ENCODE measurements around the gene REEP3. TPM values are rescaled to one million over a fixed set of nuclear protein-coding genes. Genes with fewer than 3 reads are reported as not detected.

REEP3 gene
- total RNA-seq, 1 donor from 2014 or later, result 9.7 TPM

DNA sequence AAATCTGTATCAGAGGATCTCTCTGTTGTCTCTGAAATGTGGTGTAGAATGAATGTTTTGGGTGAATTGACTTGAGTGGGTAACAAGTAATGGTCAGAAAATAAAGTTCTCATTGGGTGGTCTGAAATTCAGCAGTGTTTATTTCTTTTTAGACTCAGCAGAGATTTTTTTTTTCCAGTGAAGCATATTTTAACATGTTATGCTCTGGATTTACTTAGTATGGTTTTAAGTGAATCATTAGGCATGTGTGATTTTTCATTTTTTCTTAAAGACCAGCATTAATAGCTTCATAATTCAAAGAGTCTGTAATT, 63.5 kb downstream of the REEP3 start:
- TF ChIP-seq, protein P1, sequence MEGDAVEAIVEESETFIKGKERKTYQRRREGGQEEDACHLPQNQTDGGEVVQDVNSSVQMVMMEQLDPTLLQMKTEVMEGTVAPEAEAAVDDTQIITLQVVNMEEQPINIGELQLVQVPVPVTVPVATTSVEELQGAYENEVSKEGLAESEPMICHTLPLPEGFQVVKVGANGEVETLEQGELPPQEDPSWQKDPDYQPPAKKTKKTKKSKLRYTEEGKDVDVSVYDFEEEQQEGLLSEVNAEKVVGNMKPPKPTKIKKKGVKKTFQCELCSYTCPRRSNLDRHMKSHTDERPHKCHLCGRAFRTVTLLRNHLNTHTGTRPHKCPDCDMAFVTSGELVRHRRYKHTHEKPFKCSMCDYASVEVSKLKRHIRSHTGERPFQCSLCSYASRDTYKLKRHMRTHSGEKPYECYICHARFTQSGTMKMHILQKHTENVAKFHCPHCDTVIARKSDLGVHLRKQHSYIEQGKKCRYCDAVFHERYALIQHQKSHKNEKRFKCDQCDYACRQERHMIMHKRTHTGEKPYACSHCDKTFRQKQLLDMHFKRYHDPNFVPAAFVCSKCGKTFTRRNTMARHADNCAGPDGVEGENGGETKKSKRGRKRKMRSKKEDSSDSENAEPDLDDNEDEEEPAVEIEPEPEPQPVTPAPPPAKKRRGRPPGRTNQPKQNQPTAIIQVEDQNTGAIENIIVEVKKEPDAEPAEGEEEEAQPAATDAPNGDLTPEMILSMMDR (IDR thresholded peaks at IDR 0.05), result no peak
- Mint-ChIP-seq H3K4me1 (no peaks in the 10 kb centered on the region), H3K4me3 (no peak overlapping the region), H3K27ac (no peak overlapping the region), H3K9me3 (no peaks in the 10 kb centered on the region), H3K27me3 (no peaks in the 10 kb centered on the region), H3K36me3 (ENCODE audit: low read depth) (peaks cover 4% of the 10 kb centered on the region)
- intact Hi-C loops (cut with micrococcal nuclease), result loop anchor here (2.0 kb wide), 1 partner anchor 14 kb away; no protein-coding TSS in a partner anchor
- ChIA-PET CTCF (no interaction called here), POLR2A (interaction anchor here (0.7 kb wide), 1 partner anchor 9 kb away, joined by 8 read pairs; no protein-coding TSS in a partner anchor)
- ATAC-seq (ENCODE audit: low read depth) (no peak), DNase-seq (no peak)

- Mint-ChIP-seq H3K4me3 (no peak overlapping the region), H3K27me3 (no peaks in the 10 kb centered on the region), H3K9me3 (no peaks in the 10 kb centered on the region), H3K27ac (no peak overlapping the region), H3K4me1 (no peaks in the 10 kb centered on the region), H3K36me3 (ENCODE audit: low read depth) (peaks cover 4% of the 10 kb centered on the region)
- intact Hi-C loops (cut with micrococcal nuclease), result loop anchor here (2.0 kb wide), 1 partner anchor 14 kb away; no protein-coding TSS in a partner anchor
- DNase-seq, result no peak
- no peak for ATAC-seq (ENCODE audit: low read depth)
- TF ChIP-seq, protein P1 (IDR thresholded peaks at IDR 0.05), result no peak
- ChIA-PET CTCF (no interaction called here), POLR2A (no interaction called here)
Observed at GRCh38 chr10:63585041-63585440, 63.8 kb downstream of the REEP3 start.

DNA sequence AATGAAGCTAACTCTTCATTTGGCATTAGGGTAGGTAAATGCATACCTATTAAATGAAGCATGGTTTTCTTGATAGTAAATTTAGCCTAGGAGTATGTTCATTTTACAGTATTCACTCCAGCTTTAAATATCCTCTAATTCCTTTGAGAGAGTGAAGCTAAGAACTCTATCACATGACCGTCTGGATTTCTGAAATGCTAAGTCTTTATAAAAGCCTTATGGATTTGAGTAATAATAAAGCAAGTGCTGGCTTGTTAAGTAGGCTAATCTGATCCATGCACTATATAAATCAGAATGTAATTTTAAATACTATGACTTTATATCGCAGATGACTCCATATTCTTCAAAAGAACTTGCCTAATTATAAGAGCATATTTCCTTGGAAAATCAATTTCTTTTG, 64.8 kb downstream of the REEP3 start:
- no peak for ATAC-seq (ENCODE audit: low read depth)
- H3K27ac Mint-ChIP-seq, result no peak overlapping the region
- no peak overlapping the region for H3K4me3 Mint-ChIP-seq
- no peaks in the 10 kb centered on the region for H3K27me3 Mint-ChIP-seq
- peaks cover 4% of the 10 kb centered on the region for H3K36me3 Mint-ChIP-seq (ENCODE audit: low read depth)
- intact Hi-C loops (cut with micrococcal nuclease), result no loop called here
- no peak for DNase-seq
- POLR2A ChIA-PET, result no interaction called here
- no peaks in the 10 kb centered on the region for H3K4me1 Mint-ChIP-seq
- CTCF ChIA-PET, result no interaction called here
- TF ChIP-seq, protein P1 (IDR thresholded peaks at IDR 0.05), result no peak
- no peaks in the 10 kb centered on the region for H3K9me3 Mint-ChIP-seq

GRCh38 chr10:63587191-63587590, 66.0 kb downstream of the REEP3 start:
- H3K9me3 Mint-ChIP-seq, result no peaks in the 10 kb centered on the region
- ATAC-seq (ENCODE audit: low read depth), result no peak
- intact Hi-C loops (cut with micrococcal nuclease), result no loop called here
- H3K27ac Mint-ChIP-seq, result no peak overlapping the region
- POLR2A ChIA-PET, result no interaction called here
- H3K4me3 Mint-ChIP-seq, result no peak overlapping the region
- no peaks in the 10 kb centered on the region for H3K27me3 Mint-ChIP-seq
- no peaks in the 10 kb centered on the region for H3K4me1 Mint-ChIP-seq
- DNase-seq, result no peak
- TF ChIP-seq, protein P1 (IDR thresholded peaks at IDR 0.05), result no peak
- peaks cover 4% of the 10 kb centered on the region for H3K36me3 Mint-ChIP-seq (ENCODE audit: low read depth)
- CTCF ChIA-PET, result no interaction called here

DNA sequence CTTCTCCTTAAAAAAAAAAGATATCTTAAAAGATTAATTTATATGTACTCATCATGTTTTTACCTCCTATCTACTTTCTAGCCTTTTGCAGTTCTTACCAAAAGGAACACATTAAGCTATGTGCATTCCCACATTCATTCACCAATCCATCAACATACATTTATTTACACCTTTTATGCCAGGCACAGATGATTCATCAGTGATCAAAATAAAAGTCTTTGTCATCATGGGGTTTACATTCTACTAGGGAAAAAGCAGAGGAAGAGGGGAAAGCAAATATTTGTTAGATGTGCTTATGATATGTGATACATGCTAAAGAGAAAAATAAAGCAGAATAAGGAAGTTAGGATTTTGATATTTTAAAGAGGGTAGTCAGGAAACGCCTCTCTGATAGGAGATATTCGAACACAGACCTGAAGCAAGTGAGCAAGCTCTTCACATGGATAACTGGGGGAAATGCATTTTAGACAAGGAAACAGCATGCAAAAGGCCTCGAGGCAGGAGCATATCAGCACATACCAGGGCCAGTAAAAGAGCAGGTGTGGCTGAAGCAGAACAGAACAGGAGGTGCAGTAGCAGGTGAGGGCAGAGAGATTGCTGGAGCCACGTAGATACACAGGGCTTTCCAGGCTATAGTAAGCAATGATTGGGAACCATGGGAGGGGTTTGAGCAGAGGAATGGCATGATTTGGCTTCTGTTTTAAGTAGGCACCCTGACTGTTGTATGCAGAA, 67.4 kb downstream of the REEP3 start:
- Mint-ChIP-seq H3K27me3 (no peaks in the 10 kb centered on the region), H3K4me1 (no peaks in the 10 kb centered on the region), H3K4me3 (no peak overlapping the region), H3K27ac (no peak overlapping the region), H3K36me3 (ENCODE audit: low read depth) (no peaks in the 10 kb centered on the region), H3K9me3 (no peaks in the 10 kb centered on the region)
- CTCF ChIA-PET, result interaction anchor here (1.0 kb wide), 1 partner anchor 131 kb away, joined by 3 read pairs; no protein-coding TSS in a partner anchor
- DNase-seq (no peak), ATAC-seq (ENCODE audit: low read depth) (no peak)
- POLR2A ChIA-PET, result no interaction called here
- intact Hi-C loops (cut with micrococcal nuclease), result no loop called here
- TF ChIP-seq, protein P1 (IDR thresholded peaks at IDR 0.05), result no peak

All from activated B cell treated with CpG ODN at 0.5 μM for 24 hours (primary cell).